ENCODE measurements around the gene NSD2. TPM values are rescaled to one million over a fixed set of nuclear protein-coding genes. Genes with fewer than 3 reads are reported as not detected.

The NSD2 gene
- total and polyA plus RNA-seq, 9 of the 15 experiments (the other 6 are each of a cell fraction or from before 2014, with no cell fraction given): 6.4 to 126 (median 58.8) TPM

DNA sequence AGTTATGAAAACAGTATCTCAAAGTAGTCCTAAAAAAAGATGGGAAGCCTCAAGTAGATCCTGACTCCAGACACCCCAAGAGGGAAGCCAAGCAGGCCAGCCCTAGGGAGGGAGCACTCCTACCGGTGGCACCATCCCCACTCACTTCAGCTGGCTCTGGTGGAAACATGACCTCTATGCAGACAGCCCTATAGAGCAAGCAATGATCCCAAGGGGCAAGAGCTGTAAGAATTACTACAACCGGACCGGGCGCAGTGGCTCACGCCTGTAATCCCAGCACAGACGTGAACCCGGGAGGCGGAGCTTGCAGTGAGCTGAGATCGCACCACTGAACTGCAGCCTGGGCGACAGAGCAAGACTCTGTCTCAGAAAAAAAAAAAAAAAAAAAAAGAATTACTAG lies 20.9 kb upstream of the NSD2 start:
- no peak for FAIRE-seq
- Histone ChIP-seq H3K27ac (ENCODE audit: extremely low read depth, low read depth, low read length) (no peak overlapping the region), H3K4me1 (replicated peaks in 1 of 2; ENCODE audit: control insufficient read depth in 2 of 2, insufficient read depth in 2 of 2, low read length in 2 of 2) (peaks cover 32 to 42% of the 10 kb centered on the region in 2 experiments), H3K9me1 (ENCODE audit: control insufficient read depth, insufficient read depth, low read length) (peaks cover 11% of the 10 kb centered on the region), H3K9me3 (replicated peaks; ENCODE audit: control insufficient read depth, insufficient read depth, low read depth, low read length) (no peaks in the 10 kb centered on the region), H3K79me2 (ENCODE audit: control insufficient read depth, insufficient read depth, low read length) (peaks cover 81% of the 10 kb centered on the region), H3K36me3 (ENCODE audit: control insufficient read depth, insufficient read depth, low read length) (peaks cover 62% of the 10 kb centered on the region), H2AFZ (ENCODE audit: low read depth, low read length) (no peak overlapping the region), H3K4me2 (ENCODE audit: insufficient read depth, low read length) (no peak overlapping the region), H4K20me1 (replicated peaks; ENCODE audit: control insufficient read depth, insufficient read depth, low read length) (peaks cover 27% of the 10 kb centered on the region), H3K27me3 (ENCODE audit: control insufficient read depth in 2 of 2, insufficient read depth in 2 of 2, low read length in 2 of 2) (no peaks in the 10 kb centered on the region), H3K4me3 (no peak overlapping the region), H3K9ac (ENCODE audit: insufficient read depth in 1 of 2, low read depth in 2 of 2, low read length in 2 of 2) (0 out of 4 replicates have a peak overlapping the region, but pooled peaks of 1 of the 2 experiments have one; percentile 54)
- WGBS (ENCODE audit: insufficient coverage, low coverage, missing lambda C conversion rate): 95% methylated on average over 4 of the region's 10 CpGs
- DNase-seq (ENCODE audit: extremely low read depth in 1 of 4, low spot score in 3 of 4): no peak
- ChIA-PET CTCF (ENCODE audit: low intra/inter-chr PET ratio) (no interaction called here), POLR2A (interaction anchor here (0.7 kb wide), 1 partner anchor 9 kb away, joined by 4 read pairs; no protein-coding TSS in a partner anchor)
- no peak for ATAC-seq
- in situ Hi-C loops (cut with MboI): no loop called here
- no peak for TF ChIP-seq ZBTB9 (CRISPR knock-in tag; IDR thresholded peaks at IDR 0.05)
- no peak for TF ChIP-seq RERE (CRISPR knock-in tag; IDR thresholded peaks at IDR 0.05; ENCODE audit: borderline replicate concordance)
- no peak for TF ChIP-seq RBM39 (optimal IDR thresholded peaks at IDR 0.05; ENCODE audit: low read depth, low read length)
- TF ChIP-seq SNRNP70 (optimal IDR thresholded peaks at IDR 0.05; ENCODE audit: low read depth, low read length): no peak
- no peak for TF ChIP-seq POLR2A (conservative IDR thresholded peaks at IDR 0.05)
- TF ChIP-seq TAL1 (IDR thresholded peaks at IDR 0.05): no peak
- TF ChIP-seq HDAC3 (IDR thresholded peaks at IDR 0.05; ENCODE audit: borderline replicate concordance, partially characterized antibody): no peak
- TF ChIP-seq FOXM1 (IDR thresholded peaks at IDR 0.05; ENCODE audit: low read depth): no peak
- no peak for TF ChIP-seq FOXM1 (CRISPR knock-in tag; IDR thresholded peaks at IDR 0.05; ENCODE audit: low read depth)
- TF ChIP-seq PREB (CRISPR knock-in tag; IDR thresholded peaks at IDR 0.05): no peak
- TF ChIP-seq SMAD3 (CRISPR knock-in tag; conservative IDR thresholded peaks at IDR 0.05): no peak
- no peak for TF ChIP-seq RAD21 (CRISPR knock-in tag; conservative IDR thresholded peaks at IDR 0.05 in 1 of 2, IDR thresholded peaks at IDR 0.05 in 1 of 2)
- intact Hi-C loops (cut with micrococcal nuclease): no loop called here
- BruUV-seq (replicated peaks): no TSS peak

All from K562 (cell line).